GM23338 (cell line): Measurements from ENCODE around the gene PDE7B. TPM values are rescaled to one million over a fixed set of nuclear protein-coding genes. Genes with fewer than 3 reads are reported as not detected.

Source experiments
- ATAC-seq: fragments of 200-7000 bp; cut with Tn5 transposase; 3 replicates; pipeline ENCODE4 v1.9.1; 2020
- DNase-seq: peaks from one replicate; pipeline ENCODE4 v3.0.0-alpha.2; 2015; ENCODE audit warnings: low spot score
- H2AFZ ChIP-seq: fragments of 200-600 bp; sonication (generic); 2 replicates; pipeline ENCODE4 v1.8.0; 2016; ENCODE audit warnings: antibody characterized with exemption, mild to moderate bottlenecking, moderate library complexity
- H3F3A ChIP-seq: fragments of 200-600 bp; sonication (generic); replicated peaks from 2 replicates; pipeline ENCODE4 v1.8.0; 2017; ENCODE audit warnings: antibody characterized with exemption, mixed run types, low read depth
- H3K27ac ChIP-seq: fragments of 200-600 bp; sonication (generic); 2 replicates; pipeline ENCODE4 v1.6.1; 2016; ENCODE audit warnings: low read depth
- H3K27me3 ChIP-seq: fragments of 200-600 bp; sonication (generic); 2 replicates; pipeline ENCODE4 v1.8.0; 2016; ENCODE audit warnings: mild to moderate bottlenecking, mixed run types, moderate library complexity; ENCODE audit not compliant: insufficient read depth
- H3K36me3 ChIP-seq: fragments of 200-600 bp; sonication (generic); 2 replicates; pipeline ENCODE4 v1.8.0; 2016; ENCODE audit warnings: mild to moderate bottlenecking; ENCODE audit not compliant: insufficient read depth
- H3K4me1 ChIP-seq: fragments of 200-600 bp; sonication (generic); 2 replicates; pipeline ENCODE4 v1.8.0; 2016; ENCODE audit warnings: mild to moderate bottlenecking, moderate library complexity; ENCODE audit not compliant: insufficient read depth
- H3K4me2 ChIP-seq: fragments of 200-600 bp; sonication (generic); 2 replicates; pipeline ENCODE4 v1.7.1; 2017; ENCODE audit warnings: mixed run types
- H3K4me3 ChIP-seq: fragments of 200-600 bp; sonication (generic); 2 replicates; pipeline ENCODE4 v1.6.1; 2016; ENCODE audit warnings: mixed run types
- H3K79me2 ChIP-seq: fragments of 200-600 bp; sonication (generic); replicated peaks from 2 replicates; pipeline ENCODE4 v1.8.0; 2017; ENCODE audit warnings: mild to moderate bottlenecking; ENCODE audit not compliant: insufficient read depth
- H3K9me2 ChIP-seq: fragments of 200-600 bp; sonication (generic); 2 replicates; pipeline ENCODE4 v1.8.0; 2017; ENCODE audit not compliant: insufficient read depth
- H4K20me1 ChIP-seq: fragments of 200-600 bp; sonication (generic); replicated peaks from 2 replicates; pipeline ENCODE4 v1.8.0; 2017; ENCODE audit warnings: mild to moderate bottlenecking; ENCODE audit not compliant: insufficient read depth
- H3K27ac Mint-ChIP-seq: 2 replicates; pipeline ENCODE4 v1.8.0; 2020; ENCODE audit warnings: inconsistent platforms, mild to moderate bottlenecking, moderate library complexity, mixed read lengths
- H3K27me3 Mint-ChIP-seq: 3 replicates; pipeline ENCODE4 v1.8.0; 2022; ENCODE audit warnings: low read depth, mild to moderate bottlenecking, moderate library complexity, mixed read lengths, inconsistent platforms; ENCODE audit not compliant: insufficient read depth, poor library complexity
- H3K36me3 Mint-ChIP-seq: 3 replicates; pipeline ENCODE4 v1.8.0; 2021; ENCODE audit warnings: low read depth, mild to moderate bottlenecking, inconsistent platforms, moderate library complexity, mixed read lengths
- H3K4me1 Mint-ChIP-seq: 3 replicates; pipeline ENCODE4 v1.8.0; 2020; ENCODE audit warnings: mild to moderate bottlenecking, inconsistent platforms, mixed read lengths
- H3K4me3 Mint-ChIP-seq: 3 replicates; pipeline ENCODE4 v1.8.0; 2021; ENCODE audit warnings: moderate library complexity, mild to moderate bottlenecking, inconsistent platforms, mixed read lengths
- H3K9me3 Mint-ChIP-seq: 3 replicates; pipeline ENCODE4 v1.8.0; 2020; ENCODE audit warnings: moderate library complexity, mild to moderate bottlenecking, inconsistent platforms, mixed read lengths
- CREB1 ChIP-seq: fragments of 250-450 bp; sonication (Bioruptor Pico); IDR thresholded peaks from 2 replicates; pipeline ENCODE4 v1.5.0; 2020; ENCODE audit warnings: low read depth, mild to moderate bottlenecking, moderate library complexity
- CTCF ChIP-seq, 2 experiments: fragments of 200-600 bp in 1 of 2; sonication (generic) in 1 of 2; conservative IDR thresholded peaks; 2 replicates each; pipeline versions ENCODE4 v1.5.1 to v1.6.1; 2016 to 2017; ENCODE audit warnings: antibody characterized with exemption in 2 of 2, low read depth in 2 of 2, mild to moderate bottlenecking in 2 of 2, moderate library complexity in 1 of 2
- ETS1 ChIP-seq: IDR thresholded peaks from 2 replicates; pipeline ENCODE4 v1.6.1; 2016; ENCODE audit warnings: antibody characterized with exemption
- EZH2 ChIP-seq: fragments of 200-600 bp; sonication (generic); IDR thresholded peaks from one replicate; pipeline ENCODE4 v1.8.0; 2017; ENCODE audit warnings: antibody characterized with exemption, mild to moderate bottlenecking, low read depth; ENCODE audit not compliant: unreplicated experiment
- EZH2phosphoT487 ChIP-seq: fragments of 200-600 bp; sonication (generic); IDR thresholded peaks from one replicate; pipeline ENCODE4 v1.8.1; 2018; ENCODE audit warnings: antibody characterized with exemption; ENCODE audit not compliant: unreplicated experiment
- JUNB ChIP-seq: IDR thresholded peaks from one replicate; pipeline ENCODE4 v1.6.1; 2016; ENCODE audit warnings: antibody characterized with exemption; ENCODE audit not compliant: unreplicated experiment
- NANOG ChIP-seq: IDR thresholded peaks from 2 replicates; pipeline ENCODE4 v1.6.1; 2016; ENCODE audit warnings: antibody characterized with exemption, borderline replicate concordance
- POLR2AphosphoS5 ChIP-seq: IDR thresholded peaks from 2 replicates; pipeline ENCODE4 v1.6.1; 2016; ENCODE audit warnings: antibody characterized with exemption, low read depth
- REST ChIP-seq: IDR thresholded peaks from one replicate; pipeline ENCODE4 v1.6.1; 2018; ENCODE audit warnings: antibody characterized with exemption; ENCODE audit not compliant: unreplicated experiment
- STAT1 ChIP-seq: IDR thresholded peaks from one replicate; pipeline ENCODE4 v1.6.1; 2016; ENCODE audit warnings: antibody characterized with exemption; ENCODE audit not compliant: unreplicated experiment
- ZNF114 ChIP-seq: fragments of 250-450 bp; sonication (Bioruptor Pico); IDR thresholded peaks from 2 replicates; pipeline ENCODE4 v1.5.0; 2020; ENCODE audit warnings: mild to moderate bottlenecking, moderate library complexity
- ZNF331 ChIP-seq: fragments of 250-450 bp; sonication (Bioruptor Pico); IDR thresholded peaks from 2 replicates; pipeline ENCODE4 v1.5.0; 2020; ENCODE audit warnings: low read depth, mild to moderate bottlenecking, moderate library complexity
- polyA plus RNA-seq: library from polyadenylated mRNA; unstranded; fragments of >200 nt; fragmentation: Nextera tagmentation; extraction: Ambion mirVana; gene quantifications from 2 replicates; pipeline ENCODE4 v1.2.1, GENCODE V29; 2016
- total RNA-seq: library from RNA; depleted of rRNA; stranded (reverse); fragments of >200 nt; shearing (Covaris generic); gene quantifications from 2 replicates; pipeline ENCODE4 v1.2.3, GENCODE V29; 2014
- TF ChIP-seq, protein P1 (sequence below): fragments of 250-450 bp; sonication (Bioruptor Pico); IDR thresholded peaks from 2 replicates; pipeline ENCODE4 v1.5.0; 2020; ENCODE audit warnings: mild to moderate bottlenecking, moderate library complexity

The PDE7B gene
- total and polyA plus RNA-seq, 2 experiments from 2014 or later, result 0.07 TPM; not detected in 1

DNA sequence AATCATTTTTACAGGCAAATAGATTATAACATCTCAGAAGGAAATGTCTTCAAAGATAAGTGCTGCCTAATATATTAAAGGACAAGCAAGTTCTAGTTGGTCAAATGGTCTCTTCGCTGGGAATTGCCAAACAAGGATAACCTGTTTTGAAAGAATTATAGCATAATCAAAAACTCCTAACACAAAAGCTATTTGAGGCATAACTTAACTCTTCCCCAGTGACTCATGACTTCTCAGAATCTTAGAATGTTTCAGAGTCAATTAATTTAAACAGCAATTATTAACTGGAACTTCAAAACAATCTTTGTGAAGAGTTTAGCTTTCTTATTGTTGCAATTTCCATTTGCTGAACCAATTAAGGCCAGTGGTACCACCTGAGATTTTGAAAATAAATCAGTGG, 272.0 kb downstream of the PDE7B start (continued):
- TF ChIP-seq, protein P1, sequence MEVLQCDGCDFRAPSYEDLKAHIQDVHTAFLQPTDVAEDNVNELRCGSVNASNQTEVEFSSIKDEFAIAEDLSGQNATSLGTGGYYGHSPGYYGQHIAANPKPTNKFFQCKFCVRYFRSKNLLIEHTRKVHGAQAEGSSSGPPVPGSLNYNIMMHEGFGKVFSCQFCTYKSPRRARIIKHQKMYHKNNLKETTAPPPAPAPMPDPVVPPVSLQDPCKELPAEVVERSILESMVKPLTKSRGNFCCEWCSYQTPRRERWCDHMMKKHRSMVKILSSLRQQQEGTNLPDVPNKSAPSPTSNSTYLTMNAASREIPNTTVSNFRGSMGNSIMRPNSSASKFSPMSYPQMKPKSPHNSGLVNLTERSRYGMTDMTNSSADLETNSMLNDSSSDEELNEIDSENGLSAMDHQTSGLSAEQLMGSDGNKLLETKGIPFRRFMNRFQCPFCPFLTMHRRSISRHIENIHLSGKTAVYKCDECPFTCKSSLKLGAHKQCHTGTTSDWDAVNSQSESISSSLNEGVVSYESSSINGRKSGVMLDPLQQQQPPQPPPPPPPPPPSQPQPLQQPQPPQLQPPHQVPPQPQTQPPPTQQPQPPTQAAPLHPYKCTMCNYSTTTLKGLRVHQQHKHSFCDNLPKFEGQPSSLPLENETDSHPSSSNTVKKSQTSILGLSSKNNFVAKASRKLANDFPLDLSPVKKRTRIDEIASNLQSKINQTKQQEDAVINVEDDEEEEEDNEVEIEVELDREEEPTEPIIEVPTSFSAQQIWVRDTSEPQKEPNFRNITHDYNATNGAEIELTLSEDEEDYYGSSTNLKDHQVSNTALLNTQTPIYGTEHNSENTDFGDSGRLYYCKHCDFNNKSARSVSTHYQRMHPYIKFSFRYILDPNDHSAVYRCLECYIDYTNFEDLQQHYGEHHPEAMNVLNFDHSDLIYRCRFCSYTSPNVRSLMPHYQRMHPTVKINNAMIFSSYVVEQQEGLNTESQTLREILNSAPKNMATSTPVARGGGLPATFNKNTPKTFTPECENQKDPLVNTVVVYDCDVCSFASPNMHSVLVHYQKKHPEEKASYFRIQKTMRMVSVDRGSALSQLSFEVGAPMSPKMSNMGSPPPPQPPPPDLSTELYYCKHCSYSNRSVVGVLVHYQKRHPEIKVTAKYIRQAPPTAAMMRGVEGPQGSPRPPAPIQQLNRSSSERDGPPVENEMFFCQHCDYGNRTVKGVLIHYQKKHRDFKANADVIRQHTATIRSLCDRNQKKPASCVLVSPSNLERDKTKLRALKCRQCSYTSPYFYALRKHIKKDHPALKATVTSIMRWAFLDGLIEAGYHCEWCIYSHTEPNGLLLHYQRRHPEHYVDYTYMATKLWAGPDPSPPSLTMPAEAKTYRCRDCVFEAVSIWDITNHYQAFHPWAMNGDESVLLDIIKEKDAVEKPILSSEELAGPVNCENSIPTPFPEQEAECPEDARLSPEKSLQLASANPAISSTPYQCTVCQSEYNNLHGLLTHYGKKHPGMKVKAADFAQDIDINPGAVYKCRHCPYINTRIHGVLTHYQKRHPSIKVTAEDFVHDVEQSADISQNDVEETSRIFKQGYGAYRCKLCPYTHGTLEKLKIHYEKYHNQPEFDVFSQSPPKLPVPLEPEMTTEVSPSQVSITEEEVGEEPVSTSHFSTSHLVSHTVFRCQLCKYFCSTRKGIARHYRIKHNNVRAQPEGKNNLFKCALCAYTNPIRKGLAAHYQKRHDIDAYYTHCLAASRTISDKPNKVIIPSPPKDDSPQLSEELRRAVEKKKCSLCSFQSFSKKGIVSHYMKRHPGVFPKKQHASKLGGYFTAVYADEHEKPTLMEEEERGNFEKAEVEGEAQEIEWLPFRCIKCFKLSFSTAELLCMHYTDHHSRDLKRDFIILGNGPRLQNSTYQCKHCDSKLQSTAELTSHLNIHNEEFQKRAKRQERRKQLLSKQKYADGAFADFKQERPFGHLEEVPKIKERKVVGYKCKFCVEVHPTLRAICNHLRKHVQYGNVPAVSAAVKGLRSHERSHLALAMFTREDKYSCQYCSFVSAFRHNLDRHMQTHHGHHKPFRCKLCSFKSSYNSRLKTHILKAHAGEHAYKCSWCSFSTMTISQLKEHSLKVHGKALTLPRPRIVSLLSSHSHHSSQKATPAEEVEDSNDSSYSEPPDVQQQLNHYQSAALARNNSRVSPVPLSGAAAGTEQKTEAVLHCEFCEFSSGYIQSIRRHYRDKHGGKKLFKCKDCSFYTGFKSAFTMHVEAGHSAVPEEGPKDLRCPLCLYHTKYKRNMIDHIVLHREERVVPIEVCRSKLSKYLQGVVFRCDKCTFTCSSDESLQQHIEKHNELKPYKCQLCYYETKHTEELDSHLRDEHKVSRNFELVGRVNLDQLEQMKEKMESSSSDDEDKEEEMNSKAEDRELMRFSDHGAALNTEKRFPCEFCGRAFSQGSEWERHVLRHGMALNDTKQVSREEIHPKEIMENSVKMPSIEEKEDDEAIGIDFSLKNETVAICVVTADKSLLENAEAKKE (CRISPR knock-in tag), result no peak
- TF ChIP-seq POLR2AphosphoS5 (no peak), ZNF114 (CRISPR knock-in tag) (no peak), JUNB (no peak), ZNF331 (no peak)

- no peak overlapping the region for H3K4me3 Mint-ChIP-seq
- H3K79me2 ChIP-seq, result no peaks in the 10 kb centered on the region
- H3K27ac ChIP-seq, result no peak overlapping the region
- H4K20me1 ChIP-seq, result no peaks in the 10 kb centered on the region
- H3K4me2 ChIP-seq, result no peak overlapping the region
- peaks cover 2% of the 10 kb centered on the region for H3K4me1 Mint-ChIP-seq
- no peaks in the 10 kb centered on the region for H3K27me3 Mint-ChIP-seq
- no peaks in the 10 kb centered on the region for H3K9me3 Mint-ChIP-seq
- no peaks in the 10 kb centered on the region for H3F3A ChIP-seq
- H3K4me1 ChIP-seq, result no peaks in the 10 kb centered on the region
- no peaks in the 10 kb centered on the region for H3K27me3 ChIP-seq
- H3K27ac Mint-ChIP-seq, result no peak overlapping the region
- no peak for DNase-seq
- H2AFZ ChIP-seq, result no peak overlapping the region
- no peak for ATAC-seq
- no peak overlapping the region for H3K4me3 ChIP-seq
- TF ChIP-seq POLR2AphosphoS5 (no peak), JUNB (no peak), CTCF (conservative IDR thresholded peaks at IDR 0.05; ENCODE audit: low read depth in 2 of 2) (no peak), ZNF331 (no peak), CREB1 (no peak), EZH2phosphoT487 (no peak), ZNF114 (CRISPR knock-in tag) (no peak), EZH2 (no peak), ETS1 (no peak), NANOG (no peak), REST (no peak), STAT1 (no peak)
- H3K36me3 ChIP-seq, result no peaks in the 10 kb centered on the region
- 0 out of 2 replicates have a peak, but pooled peaks cover 9% of the 10 kb centered on the region for H3K9me2 ChIP-seq
- no peaks in the 10 kb centered on the region for H3K36me3 Mint-ChIP-seq
Observed at GRCh38 chr6:136125585-136125984, 274.1 kb downstream of the PDE7B start.
